ENCODE results near the gene DCBLD1. TPM values are rescaled to one million over a fixed set of nuclear protein-coding genes. Genes with fewer than 3 reads are reported as not detected.

Gene DCBLD1
- 1 to 10 TPM; 8.3 to 9.0 TPM for total RNA-seq

GRCh38 chr6:117482240-117483003, at the start of gene DCBLD1:
DCBLD1 (plus strand) TSS chr6:117482674; CDS start chr6:117482782, 108 bp downstream.

Small RNA genes within 50 kb of the gene (small RNA-seq; reads per million reads assigned to genes)
- 0 to 0.12 reads per million in 2 donors for gene RNU6-253P

Other genes with a start within 250 kb of the DCBLD1 start
- not detected for gene VGLL2, start 217.1 kb upstream of the DCBLD1 start, total RNA-seq
- gene ROS1, start 56.7 kb upstream of the DCBLD1 start, total RNA-seq: not detected
- gene GOPC, start 119.8 kb downstream of the DCBLD1 start, total RNA-seq: 10 to 100 TPM; 14.8 to 22.0 TPM
- gene NUS1, start 192.8 kb downstream of the DCBLD1 start, total RNA-seq: 10 to 100 TPM; 12.7 to 16.0 TPM

Data from melanocyte of skin (primary cell).